DOHH2 (cell line): ENCODE results near the gene NEURL2.
A peak's percentile ranks its signal among the peaks of the same experiment; 100 is the strongest.

Source experiments
- H3F3A ChIP-seq: fragments of 200-600 bp; sonication (generic), shearing (Covaris generic); 2 replicates; pipeline ENCODE4 v1.6.0; 2016; ENCODE audit warnings: antibody characterized with exemption, mild to moderate bottlenecking; ENCODE audit not compliant: control insufficient read depth, insufficient read depth
- H3K27ac ChIP-seq: fragments of 200-600 bp; sonication (generic); 2 replicates; pipeline ENCODE4 v1.5.1; 2014; ENCODE audit warnings: low read depth, mild to moderate bottlenecking, low read length, moderate library complexity
- H3K27me3 ChIP-seq: fragments of 200-600 bp; sonication (generic); 2 replicates; pipeline ENCODE4 v1.6.1; 2014; ENCODE audit warnings: mild to moderate bottlenecking, low read length, mixed read lengths; ENCODE audit not compliant: control insufficient read depth
- H3K36me3 ChIP-seq: fragments of 200-600 bp; sonication (generic); 2 replicates; pipeline ENCODE4 v1.6.1; 2014; ENCODE audit warnings: mild to moderate bottlenecking, low read length, moderate library complexity, mixed read lengths; ENCODE audit not compliant: control insufficient read depth
- H3K4me1 ChIP-seq: fragments of 200-600 bp; sonication (generic); 2 replicates; pipeline ENCODE4 v1.6.1; 2014; ENCODE audit warnings: mild to moderate bottlenecking, low read length, mixed read lengths; ENCODE audit not compliant: control insufficient read depth
- H3K4me2 ChIP-seq: fragments of 200-600 bp; sonication (generic); 2 replicates; pipeline ENCODE4 v1.6.0; 2014; ENCODE audit warnings: mild to moderate bottlenecking, low read length, moderate library complexity
- H3K4me3 ChIP-seq: fragments of 200-600 bp; sonication (generic); 2 replicates; pipeline ENCODE4 v1.5.1; 2014; ENCODE audit warnings: mild to moderate bottlenecking, low read length, mixed read lengths
- H3K79me2 ChIP-seq: fragments of 200-600 bp; sonication (generic); 2 replicates; pipeline ENCODE4 v1.6.1; 2014; ENCODE audit warnings: mild to moderate bottlenecking, low read length, mixed read lengths; ENCODE audit not compliant: control insufficient read depth
- H3K9me2 ChIP-seq: fragments of 200-600 bp; sonication (generic); replicated peaks from 2 replicates; pipeline ENCODE4 v1.6.1; 2014; ENCODE audit warnings: mild to moderate bottlenecking, low read length, mixed read lengths; ENCODE audit not compliant: control insufficient read depth
- H3K9me3 ChIP-seq: fragments of 200-600 bp; sonication (generic); 2 replicates; pipeline ENCODE4 v1.6.1; 2014; ENCODE audit warnings: antibody characterized with exemption, low read length, mixed read lengths; ENCODE audit not compliant: control insufficient read depth, insufficient read depth
- H4K20me1 ChIP-seq: fragments of 200-600 bp; sonication (generic); 2 replicates; pipeline ENCODE4 v1.6.0; 2014; ENCODE audit warnings: low read depth, mild to moderate bottlenecking, antibody characterized with exemption, low read length, moderate library complexity; ENCODE audit not compliant: control insufficient read depth, insufficient read depth
- CTCF ChIP-seq: fragments of 200-600 bp; sonication (generic); IDR thresholded peaks from one replicate; pipeline ENCODE4 v1.5.1; 2014; ENCODE audit warnings: antibody characterized with exemption, mild to moderate bottlenecking, low read depth, low read length; ENCODE audit not compliant: poor library complexity, severe bottlenecking
- EZH2phosphoT487 ChIP-seq: fragments of 200-600 bp; sonication (generic); IDR thresholded peaks from 2 replicates; pipeline ENCODE4 v1.6.1; 2017; ENCODE audit warnings: borderline replicate concordance, mild to moderate bottlenecking, antibody characterized with exemption, low read length, moderate library complexity, mixed read lengths

NEURL2 gene

GRCh38 chr20:45883100-45883469 lies 7.9 kb downstream of the NEURL2 start:
- H3K79me2 ChIP-seq: peaks cover 28% of the 10 kb centered on the region
- no peaks in the 10 kb centered on the region for H3K9me2 ChIP-seq
- H3K4me1 ChIP-seq: peaks cover 7% of the 10 kb centered on the region
- H3K4me3 ChIP-seq: no peak overlapping the region
- no peaks in the 10 kb centered on the region for H3K9me3 ChIP-seq
- no peak for TF ChIP-seq CTCF
- no peak for TF ChIP-seq EZH2phosphoT487
- no peak overlapping the region for H3K27ac ChIP-seq
- no peak overlapping the region for H3K4me2 ChIP-seq
- H4K20me1 ChIP-seq: no peaks in the 10 kb centered on the region
- no peaks in the 10 kb centered on the region for H3F3A ChIP-seq
- H3K27me3 ChIP-seq: no peaks in the 10 kb centered on the region
- peaks cover 34% of the 10 kb centered on the region for H3K36me3 ChIP-seq

- Histone ChIP-seq H3K9me2 (no peaks in the 10 kb centered on the region), H3K27ac (no peak overlapping the region), H3K36me3 (peaks cover 37% of the 10 kb centered on the region), H3K4me2 (peak overlapping the region; percentile 94), H3K9me3 (no peaks in the 10 kb centered on the region), H3K79me2 (peaks cover 28% of the 10 kb centered on the region), H4K20me1 (no peaks in the 10 kb centered on the region), H3F3A (no peaks in the 10 kb centered on the region), H3K4me3 (no peak overlapping the region), H3K4me1 (peaks cover 7% of the 10 kb centered on the region), H3K27me3 (no peaks in the 10 kb centered on the region)
- TF ChIP-seq CTCF (no peak), EZH2phosphoT487 (no peak)
Observed at GRCh38 chr20:45882469-45883099, 8.4 kb downstream of the NEURL2 start.

GRCh38 chr20:45880988-45881788 lies 9.8 kb downstream of the NEURL2 start, which contains the start of gene ZSWIM1:
Gene ZSWIM1 (plus strand): TSS chr20:45881227. CDS start chr20:45882593, 1,366 bp downstream.
- TF ChIP-seq CTCF (no peak), EZH2phosphoT487 (no peak)
- no peaks in the 10 kb centered on the region for H3K9me3 ChIP-seq
- peak within 1 kb of the TSS; percentile 29; the same call in 1 of the 2 replicates for H3K27ac ChIP-seq
- peak within 1 kb of the TSS; percentile 88 for H3K4me3 ChIP-seq
- peaks cover 7% of the 10 kb centered on the region for H3K4me1 ChIP-seq
- no peaks in the 10 kb centered on the region for H3K27me3 ChIP-seq
- H3K79me2 ChIP-seq: peaks cover 28% of the 10 kb centered on the region
- no peaks in the 10 kb centered on the region for H3F3A ChIP-seq
- peaks cover 36% of the 10 kb centered on the region for H3K36me3 ChIP-seq
- no peaks in the 10 kb centered on the region for H3K9me2 ChIP-seq
- no peaks in the 10 kb centered on the region for H4K20me1 ChIP-seq
- H3K4me2 ChIP-seq: peak within 1 kb of the TSS; percentile 94
